Measurements from ENCODE around the gene WIPF2. TPM values are rescaled to one million over a fixed set of nuclear protein-coding genes. Genes with fewer than 3 reads are reported as not detected.
A peak's percentile ranks its signal among the peaks of the same experiment; 100 is the strongest.

WIPF2 gene
- total and polyA plus RNA-seq, 2 of the 8 experiments (the other 6 are each of a cell fraction or from before 2014, with no cell fraction given) = 6.9 to 25.3 TPM

DNA sequence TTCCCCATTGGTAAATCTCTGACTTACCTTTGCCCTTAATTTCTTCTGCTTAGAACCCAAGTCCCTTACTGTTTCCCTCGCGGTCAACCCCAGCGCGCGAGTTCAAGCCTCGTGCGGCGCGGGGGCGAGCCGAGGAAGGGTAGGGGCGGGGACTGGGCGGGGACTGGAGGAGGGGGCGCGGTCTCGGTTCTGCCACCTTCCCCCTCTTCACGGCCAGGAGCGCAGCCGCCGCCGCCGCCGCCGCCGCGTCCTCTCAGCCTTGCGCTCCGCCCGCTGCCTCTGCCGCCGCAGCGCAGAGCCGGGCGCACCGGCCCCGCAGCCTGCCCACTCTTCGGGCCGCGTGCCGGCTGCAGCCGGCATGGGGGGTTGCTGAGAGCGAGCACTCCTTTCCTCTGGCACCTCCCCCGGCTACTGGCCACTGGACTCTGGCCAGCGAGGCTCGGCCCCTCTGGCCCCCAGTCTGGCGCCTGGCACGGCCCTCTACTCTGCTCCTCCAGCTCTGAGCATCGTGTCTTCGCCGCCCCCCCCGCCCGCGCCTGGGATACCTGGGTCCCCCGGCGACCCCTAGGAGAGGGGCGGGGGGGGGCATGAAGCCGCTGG lies 41.7 kb upstream of the WIPF2 start, which contains the start of gene RAPGEFL1 (continued):
- TF ChIP-seq CHD1 (IDR thresholded peaks at IDR 0.05; ENCODE audit: low read depth, low read length) (no peak), SIN3A (conservative IDR thresholded peaks at IDR 0.05 in 1 of 2, IDR thresholded peaks at IDR 0.05 in 1 of 2; ENCODE audit: low read depth in 1 of 2, low read length in 2 of 2) (0 out of 4 replicates have a peak, but pooled peaks of 1 of the 2 experiments have one; percentile 30), CREB1 (IDR thresholded peaks at IDR 0.05) (no peak), ASH2L (IDR thresholded peaks at IDR 0.05; ENCODE audit: low read length) (peak; percentile 58), POLR2A (IDR thresholded peaks at IDR 0.05; ENCODE audit: control extremely low read depth in 1 of 2, low read depth in 2 of 2, low read length in 2 of 2) (peak in 1 of 2 experiments; percentile 23; a peak in 2 of 3 replicates), EP300 (IDR thresholded peaks at IDR 0.05; ENCODE audit: borderline replicate concordance in 1 of 2, low read depth in 2 of 2, low read length in 2 of 2) (peak in 1 of 2 experiments; percentile 63; a peak in 1 of 3 replicates), RXRA (IDR thresholded peaks at IDR 0.05; ENCODE audit: insufficient read depth, low read depth, low read length) (no peak), PHF8 (conservative IDR thresholded peaks at IDR 0.05; ENCODE audit: low read depth, low read length) (peak; percentile 51; the same call in 1 of the 2 replicates), CEBPB (IDR thresholded peaks at IDR 0.05; ENCODE audit: low read depth, low read length) (no peak)
- TF ChIP-seq, protein P1, sequence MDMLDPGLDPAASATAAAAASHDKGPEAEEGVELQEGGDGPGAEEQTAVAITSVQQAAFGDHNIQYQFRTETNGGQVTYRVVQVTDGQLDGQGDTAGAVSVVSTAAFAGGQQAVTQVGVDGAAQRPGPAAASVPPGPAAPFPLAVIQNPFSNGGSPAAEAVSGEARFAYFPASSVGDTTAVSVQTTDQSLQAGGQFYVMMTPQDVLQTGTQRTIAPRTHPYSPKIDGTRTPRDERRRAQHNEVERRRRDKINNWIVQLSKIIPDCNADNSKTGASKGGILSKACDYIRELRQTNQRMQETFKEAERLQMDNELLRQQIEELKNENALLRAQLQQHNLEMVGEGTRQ (IDR thresholded peaks at IDR 0.05; ENCODE audit: low read length) = no peak
